Epithelial cell of proximal tubule (primary cell): ENCODE measurements around the gene SHB. TPM values are rescaled to one million over a fixed set of nuclear protein-coding genes. Genes with fewer than 3 reads are reported as not detected.

ENCODE experiments used
- DNase-seq: peaks from one replicate; pipeline ENCODE4 v3.0.0-alpha.2; 2011; ENCODE audit warnings: low read depth
- H3K4me3 ChIP-seq: 2 replicates; pipeline ENCODE4 v1.5.1; 2011; ENCODE audit warnings: low read depth, mild to moderate bottlenecking, low read length
- total RNA-seq: library from RNA; depleted of rRNA; stranded (reverse); fragments of >200 nt; gene quantifications from 2 replicates; pipeline ENCODE4 v1.2.3, GENCODE V29; 2015
- TF ChIP-seq, protein P1 (sequence below): conservative IDR thresholded peaks from 2 replicates; pipeline ENCODE4 v1.5.1; 2012; ENCODE audit warnings: low read depth, mild to moderate bottlenecking, low read length

Gene SHB
- total RNA-seq, 1 donor from 2014 or later: 32.7 TPM

DNA sequence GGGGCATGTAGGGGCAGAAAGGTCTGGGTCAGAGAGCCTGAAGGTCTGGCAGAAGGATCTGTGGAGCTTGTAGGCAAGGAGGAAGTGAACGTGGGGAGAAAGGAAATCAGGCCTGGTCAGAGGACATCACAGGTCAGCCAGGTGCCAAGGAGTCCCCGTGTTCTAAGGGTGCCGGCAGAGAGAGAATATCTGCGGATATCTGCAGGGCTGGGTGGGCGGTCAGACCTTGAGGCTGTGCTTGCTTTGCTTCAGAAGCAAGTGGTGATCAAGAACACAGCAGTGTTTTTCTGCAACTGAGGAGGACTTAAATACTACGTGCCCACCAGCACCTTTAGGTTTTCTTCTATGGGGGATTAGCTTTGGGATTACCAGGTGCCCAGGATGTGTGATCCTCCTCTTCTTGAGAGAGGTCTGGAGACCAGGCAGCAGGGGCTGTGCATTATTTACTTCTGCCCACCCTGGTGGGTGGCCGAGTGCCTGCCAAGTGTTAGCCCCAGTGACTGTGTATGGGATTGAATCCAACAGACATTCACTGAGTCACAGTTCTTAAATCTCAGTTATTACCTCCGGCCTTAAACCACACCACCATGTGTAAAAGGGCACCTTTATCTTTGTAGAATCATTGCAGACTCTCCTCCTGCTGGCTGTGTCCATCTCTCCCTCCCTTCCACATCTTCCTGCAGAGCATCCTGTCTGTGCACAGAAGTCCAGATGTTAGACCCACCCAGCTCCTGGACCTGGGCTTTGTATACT, 12.5 kb upstream of the SHB start:
- TF ChIP-seq, protein P1, sequence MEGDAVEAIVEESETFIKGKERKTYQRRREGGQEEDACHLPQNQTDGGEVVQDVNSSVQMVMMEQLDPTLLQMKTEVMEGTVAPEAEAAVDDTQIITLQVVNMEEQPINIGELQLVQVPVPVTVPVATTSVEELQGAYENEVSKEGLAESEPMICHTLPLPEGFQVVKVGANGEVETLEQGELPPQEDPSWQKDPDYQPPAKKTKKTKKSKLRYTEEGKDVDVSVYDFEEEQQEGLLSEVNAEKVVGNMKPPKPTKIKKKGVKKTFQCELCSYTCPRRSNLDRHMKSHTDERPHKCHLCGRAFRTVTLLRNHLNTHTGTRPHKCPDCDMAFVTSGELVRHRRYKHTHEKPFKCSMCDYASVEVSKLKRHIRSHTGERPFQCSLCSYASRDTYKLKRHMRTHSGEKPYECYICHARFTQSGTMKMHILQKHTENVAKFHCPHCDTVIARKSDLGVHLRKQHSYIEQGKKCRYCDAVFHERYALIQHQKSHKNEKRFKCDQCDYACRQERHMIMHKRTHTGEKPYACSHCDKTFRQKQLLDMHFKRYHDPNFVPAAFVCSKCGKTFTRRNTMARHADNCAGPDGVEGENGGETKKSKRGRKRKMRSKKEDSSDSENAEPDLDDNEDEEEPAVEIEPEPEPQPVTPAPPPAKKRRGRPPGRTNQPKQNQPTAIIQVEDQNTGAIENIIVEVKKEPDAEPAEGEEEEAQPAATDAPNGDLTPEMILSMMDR: no peak
- no peak overlapping the region for H3K4me3 ChIP-seq
- no peak for DNase-seq

DNA sequence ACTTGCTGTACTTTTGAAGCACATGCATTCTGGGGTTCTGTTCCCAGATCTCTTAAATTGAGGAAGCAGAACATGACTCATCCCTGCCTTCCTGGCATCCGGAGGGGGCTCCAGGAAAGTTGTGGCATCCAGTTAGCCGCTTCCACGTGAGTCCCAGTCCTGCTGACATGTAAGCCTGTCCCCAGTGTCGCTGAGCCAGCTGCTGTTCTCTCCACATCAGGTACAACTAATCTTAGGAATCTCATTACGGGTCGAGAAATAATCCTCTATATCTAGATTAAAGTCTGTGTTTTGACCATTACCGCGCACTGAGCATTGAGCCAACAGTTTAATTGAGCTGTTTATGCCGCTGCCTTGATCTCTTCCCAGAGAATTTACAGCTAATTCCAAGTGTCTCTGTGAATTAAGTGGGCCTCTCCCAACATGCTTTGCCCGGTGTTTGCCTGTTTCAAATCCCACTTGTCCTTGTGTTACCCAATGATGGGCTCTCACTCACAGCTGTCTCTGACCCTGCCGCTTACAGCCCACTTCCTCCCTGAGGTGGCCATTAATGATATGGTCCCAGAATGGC, 10.5 kb upstream of the SHB start:
- DNase-seq: no peak
- no peak overlapping the region for H3K4me3 ChIP-seq
- TF ChIP-seq, protein P1: no peak

DNA sequence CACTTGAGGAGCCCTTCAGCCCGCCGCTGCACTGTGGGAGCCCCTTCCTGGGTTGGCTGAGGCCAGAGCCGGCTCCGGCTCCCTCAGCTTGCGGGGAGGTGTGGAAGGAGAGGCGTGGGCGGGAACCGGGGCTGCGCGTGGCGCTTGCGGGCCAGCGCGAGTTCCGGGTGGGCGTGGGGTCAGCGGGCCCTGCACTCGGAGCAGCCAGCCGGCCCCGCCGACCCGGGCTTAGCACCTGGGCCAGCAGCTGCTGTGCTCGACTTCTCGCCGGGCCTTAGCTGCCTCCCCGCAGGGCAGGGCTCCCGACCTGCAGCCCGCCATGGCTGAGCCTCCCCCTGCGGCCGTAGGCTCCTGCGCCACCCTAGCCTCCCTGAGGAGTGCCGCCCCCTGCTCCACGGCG, 6.2 kb upstream of the SHB start:
- H3K4me3 ChIP-seq: no peak overlapping the region
- TF ChIP-seq, protein P1: no peak
- no peak for DNase-seq

DNA sequence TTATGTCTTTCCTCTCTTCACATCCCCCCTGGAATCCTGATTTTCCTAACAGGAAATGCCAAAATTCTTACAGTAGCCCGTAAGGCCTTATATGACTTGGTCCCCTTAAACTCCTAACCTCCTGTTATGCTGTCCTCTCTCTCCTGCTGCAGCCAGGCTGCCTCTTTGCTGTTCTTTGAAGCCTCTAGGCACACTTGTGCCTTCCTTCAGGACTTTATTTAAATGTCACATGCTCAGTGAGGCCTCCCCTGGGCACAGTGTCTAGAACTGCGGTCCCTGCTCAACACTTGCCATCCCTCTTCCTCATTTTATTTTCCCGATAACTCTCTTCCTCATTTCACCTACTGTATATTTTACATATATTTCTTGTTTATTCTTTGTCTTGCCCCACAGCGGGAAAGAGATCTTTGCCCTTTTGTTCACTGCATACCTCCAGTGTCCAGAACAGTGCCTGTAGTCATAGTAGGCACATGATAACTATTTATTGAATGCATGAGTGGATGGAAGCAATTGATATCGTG, 5.5 kb upstream of the SHB start:
- no peak for DNase-seq
- H3K4me3 ChIP-seq: no peak overlapping the region
- TF ChIP-seq, protein P1: no peak

DNA sequence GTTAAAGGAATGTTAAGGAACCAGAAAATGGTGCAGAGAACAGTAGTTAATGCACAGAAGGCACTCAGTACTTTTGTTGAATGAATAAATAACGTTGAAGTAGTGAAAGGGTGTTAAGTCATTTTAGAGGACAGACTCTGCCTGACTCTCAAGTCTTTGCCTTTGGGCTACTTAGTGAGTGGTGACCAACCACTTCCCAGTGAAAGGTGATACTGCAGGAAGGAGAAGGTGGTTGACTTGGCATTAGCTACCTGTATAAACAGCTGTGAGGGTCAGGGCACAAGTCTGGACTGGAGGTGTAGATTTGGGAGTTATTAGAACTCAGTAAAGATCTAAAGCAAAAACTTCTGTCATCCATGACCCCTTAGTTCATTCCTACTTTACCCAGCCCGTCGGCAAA, 4.9 kb upstream of the SHB start:
- H3K4me3 ChIP-seq: no peak overlapping the region
- TF ChIP-seq, protein P1: no peak
- DNase-seq: no peak

DNA sequence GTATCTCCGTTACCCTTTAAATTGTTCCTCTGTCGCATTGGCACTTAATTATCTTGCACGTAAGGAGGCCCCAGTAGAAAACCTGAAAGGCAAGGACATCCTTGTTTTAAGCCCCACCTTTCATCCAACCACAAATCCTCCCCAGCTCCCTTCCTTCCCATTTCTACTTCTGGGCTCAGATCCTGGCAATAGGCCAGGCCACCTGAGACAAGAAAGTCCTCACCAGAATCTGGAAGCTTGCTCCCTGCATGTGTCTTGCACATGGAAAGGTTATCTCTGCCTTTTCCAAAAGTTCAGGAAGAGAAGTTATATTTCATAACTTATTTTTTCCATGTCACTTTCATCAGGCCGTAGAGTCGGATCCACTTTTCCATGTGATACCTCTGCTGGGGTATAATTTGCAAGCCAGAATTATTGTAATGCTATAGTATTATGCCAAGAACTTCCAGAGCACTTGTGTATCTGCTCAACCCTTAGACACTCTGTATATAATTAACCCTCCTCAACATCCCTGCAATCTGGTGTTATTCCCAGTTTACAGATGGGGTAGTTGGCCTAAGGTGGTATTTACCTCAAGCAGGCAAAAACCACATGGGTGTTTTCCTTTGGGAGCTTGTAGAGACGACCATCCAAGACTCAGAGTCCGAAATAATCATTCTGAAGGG, 2.6 kb upstream of the SHB start:
- TF ChIP-seq, protein P1: no peak
- H3K4me3 ChIP-seq: no peak overlapping the region
- DNase-seq: no peak
